Erythroblast (primary cell): ENCODE data around the gene TOX4.

Experiments used
- GATA1 ChIP-seq: IDR thresholded peaks from 2 replicates; pipeline ENCODE4 v1.6.1; 2011; ENCODE audit warnings: low read depth, mild to moderate bottlenecking, control low read depth, low read length, moderate library complexity
- POLR2A ChIP-seq: IDR thresholded peaks from 2 replicates; pipeline ENCODE4 v1.6.1; 2011; ENCODE audit warnings: mild to moderate bottlenecking, low read length

DNA sequence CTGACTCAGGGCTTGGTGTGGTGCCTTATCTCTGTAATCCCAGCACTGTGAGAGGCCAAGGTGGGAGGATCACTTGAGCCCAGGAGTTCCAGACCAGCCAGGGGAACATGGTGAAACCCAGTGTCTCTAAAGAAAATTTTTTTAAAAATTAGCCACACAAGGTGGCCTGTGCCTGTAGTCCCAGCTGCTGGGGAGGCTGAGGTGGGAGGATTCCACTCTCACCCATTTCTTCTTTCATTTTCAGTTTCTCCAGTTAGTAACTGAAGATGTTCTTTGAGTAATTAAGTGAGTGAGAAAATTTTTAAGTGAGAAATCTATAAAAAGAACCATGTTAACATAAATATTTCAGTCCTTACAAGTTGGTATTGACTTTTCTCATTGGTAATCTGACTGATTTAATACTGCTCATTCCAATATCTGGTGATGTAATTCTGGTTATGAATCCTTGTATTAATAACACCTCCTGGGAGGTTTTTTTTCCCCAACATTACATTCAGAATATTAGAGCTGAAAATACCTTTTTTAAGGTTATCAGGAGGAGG lies 28.1 kb downstream of the TOX4 start:
- TF ChIP-seq POLR2A (no peak), GATA1 (no peak)
